Astrocyte of the cerebellum (primary cell): ENCODE measurements around the gene GJE1.
A peak's percentile ranks its signal among the peaks of the same experiment; 100 is the strongest.
"Not testable (repeated sequence)": the region's sequence is repeated elsewhere in the genome, so short reads cannot be mapped to it uniquely, and the experiment has no call there.

Source experiments
- DNase-seq: peaks from one replicate; pipeline ENCODE4 v3.0.0-alpha.2; 2011; ENCODE audit warnings: low read depth
- H3K4me3 ChIP-seq: 2 replicates; pipeline ENCODE4 v1.5.1; 2011; ENCODE audit warnings: mild to moderate bottlenecking, low read depth, low read length, moderate library complexity
- in situ Hi-C: cut with HindIII; loops from 2 replicates; pipeline ENCODE4 v1.10.0; 2017; ENCODE audit warnings: low sequenced_read_pairs
- TF ChIP-seq, protein P1 (sequence below): IDR thresholded peaks from 2 replicates; pipeline ENCODE4 v1.5.1; 2012; ENCODE audit warnings: low read length, low read depth, moderate library complexity, mild to moderate bottlenecking; ENCODE audit errors: missing control alignments

The GJE1 gene, protein sequence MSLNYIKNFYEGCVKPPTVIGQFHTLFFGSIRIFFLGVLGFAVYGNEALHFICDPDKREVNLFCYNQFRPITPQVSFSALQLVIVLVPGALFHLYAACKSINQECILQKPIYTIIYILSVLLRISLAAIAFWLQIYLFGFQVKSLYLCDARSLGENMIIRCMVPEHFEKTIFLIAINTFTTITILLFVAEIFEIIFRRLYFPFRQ

DNA sequence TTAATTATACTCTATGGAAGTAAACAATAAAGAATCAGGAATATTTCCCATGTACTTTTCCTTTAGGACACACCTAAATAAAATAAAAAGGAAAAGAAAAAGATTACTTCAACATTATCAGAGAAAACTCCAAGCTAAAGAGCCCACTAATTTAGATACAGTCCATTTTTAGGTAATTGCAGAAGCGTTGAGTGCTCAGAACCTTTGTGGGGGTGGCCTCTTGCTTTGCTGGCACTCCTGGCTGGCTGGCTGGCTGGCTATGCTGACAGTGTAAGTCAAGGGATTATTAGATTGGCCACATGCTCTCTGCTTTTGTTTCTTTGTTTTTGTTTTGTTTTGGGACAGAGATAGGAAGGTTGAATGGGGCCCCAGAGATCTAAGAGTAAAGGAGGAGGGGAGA is at the start of gene GJE1:
Gene GJE1, plus strand, starts transcription at position 301 of the 400 bp plus-strand sequence. CDS start 234 bp downstream, outside the sequence.
- DNase-seq: no peak
- in situ Hi-C loops: no loop called here
- TF ChIP-seq, protein P1, sequence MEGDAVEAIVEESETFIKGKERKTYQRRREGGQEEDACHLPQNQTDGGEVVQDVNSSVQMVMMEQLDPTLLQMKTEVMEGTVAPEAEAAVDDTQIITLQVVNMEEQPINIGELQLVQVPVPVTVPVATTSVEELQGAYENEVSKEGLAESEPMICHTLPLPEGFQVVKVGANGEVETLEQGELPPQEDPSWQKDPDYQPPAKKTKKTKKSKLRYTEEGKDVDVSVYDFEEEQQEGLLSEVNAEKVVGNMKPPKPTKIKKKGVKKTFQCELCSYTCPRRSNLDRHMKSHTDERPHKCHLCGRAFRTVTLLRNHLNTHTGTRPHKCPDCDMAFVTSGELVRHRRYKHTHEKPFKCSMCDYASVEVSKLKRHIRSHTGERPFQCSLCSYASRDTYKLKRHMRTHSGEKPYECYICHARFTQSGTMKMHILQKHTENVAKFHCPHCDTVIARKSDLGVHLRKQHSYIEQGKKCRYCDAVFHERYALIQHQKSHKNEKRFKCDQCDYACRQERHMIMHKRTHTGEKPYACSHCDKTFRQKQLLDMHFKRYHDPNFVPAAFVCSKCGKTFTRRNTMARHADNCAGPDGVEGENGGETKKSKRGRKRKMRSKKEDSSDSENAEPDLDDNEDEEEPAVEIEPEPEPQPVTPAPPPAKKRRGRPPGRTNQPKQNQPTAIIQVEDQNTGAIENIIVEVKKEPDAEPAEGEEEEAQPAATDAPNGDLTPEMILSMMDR: no peak
- H3K4me3 ChIP-seq: no peak within 1 kb of the TSS

DNA sequence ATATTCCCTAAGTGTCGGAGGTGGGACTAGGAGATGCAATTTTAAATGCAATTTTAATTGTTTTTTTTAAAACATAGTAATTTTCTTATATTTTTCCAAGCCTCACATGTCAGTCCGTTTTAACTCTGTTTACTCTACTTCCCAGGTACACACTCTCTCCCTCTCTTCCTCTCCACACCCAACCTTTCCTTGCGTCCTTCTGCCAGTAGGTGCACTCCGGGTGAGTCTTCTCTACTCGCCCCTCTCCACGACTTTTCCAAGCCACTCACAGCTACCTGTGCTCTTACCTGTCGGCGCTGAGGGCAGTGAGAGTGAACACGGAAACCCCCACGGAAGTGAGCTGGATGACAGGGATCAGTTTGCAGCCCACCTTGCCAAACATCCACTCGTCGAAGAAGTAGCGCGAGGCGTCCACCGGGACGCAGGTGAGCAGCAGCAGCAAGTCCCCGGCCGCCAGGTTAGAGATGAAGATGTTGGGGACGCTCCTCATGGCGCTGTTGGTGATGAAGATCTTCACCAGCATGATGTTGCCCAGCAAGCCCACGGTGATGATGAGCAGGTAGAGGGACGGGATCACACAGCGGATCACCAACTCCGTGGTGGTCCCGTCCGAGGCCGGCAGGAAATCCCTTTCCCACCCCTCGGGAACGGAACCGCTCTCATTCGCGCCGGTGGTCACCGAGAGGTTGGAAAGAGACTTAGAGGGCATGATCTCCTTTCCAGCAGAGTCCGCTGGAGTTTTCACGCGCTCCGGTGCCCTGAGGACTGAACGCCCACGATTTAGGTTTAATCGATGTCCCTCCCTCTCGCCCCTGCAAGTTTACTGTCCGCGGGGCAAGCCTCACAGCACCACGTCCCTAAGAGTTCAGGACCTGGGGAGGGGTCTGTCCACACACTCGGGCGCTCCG is 44.5 kb upstream of the GJE1 start:
- no peak for DNase-seq
- H3K4me3 ChIP-seq: no peak overlapping the region
- in situ Hi-C loops: no loop called here
- TF ChIP-seq, protein P1: no peak

DNA sequence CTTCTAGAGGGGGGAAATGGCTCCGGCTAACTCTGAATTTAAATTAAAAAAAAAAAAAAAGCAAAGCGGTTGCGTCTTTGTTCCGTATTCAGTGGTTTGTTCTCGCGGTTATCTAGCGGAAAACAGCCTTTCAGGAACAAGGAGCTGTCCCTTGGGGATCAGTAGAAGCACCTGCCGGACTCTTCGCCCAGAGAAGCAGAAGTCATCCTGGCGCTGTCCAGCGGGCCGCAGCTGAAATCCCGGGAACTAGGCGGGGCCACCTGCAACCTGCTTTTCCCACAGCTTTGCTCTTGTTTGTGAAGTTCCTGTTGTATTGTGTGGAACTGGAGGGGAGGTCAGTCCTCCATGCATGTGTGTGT is 43.9 kb upstream of the GJE1 start:
- TF ChIP-seq, protein P1: no peak
- in situ Hi-C loops: no loop called here
- H3K4me3 ChIP-seq: no peak overlapping the region
- peak; percentile 42 for DNase-seq

DNA sequence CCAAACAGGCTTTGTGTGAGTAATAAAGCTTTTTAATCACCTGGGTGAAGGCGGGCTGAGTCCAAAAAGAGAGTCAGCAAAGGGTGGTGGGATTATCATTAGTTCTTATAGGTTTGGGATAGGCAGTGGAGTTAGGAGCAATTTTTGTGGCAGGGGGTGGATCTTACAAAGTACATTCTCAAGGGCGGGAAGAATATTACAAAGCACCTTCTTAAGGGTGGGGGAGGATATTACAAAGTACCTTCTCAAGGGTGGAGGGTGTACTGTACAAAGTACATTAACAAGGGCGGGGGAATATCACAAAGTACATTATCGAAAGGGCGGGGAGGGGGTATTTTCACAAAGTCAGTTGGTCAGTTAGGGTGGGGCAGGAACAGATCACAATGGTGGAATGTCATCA is 27.9 kb upstream of the GJE1 start:
- H3K4me3 ChIP-seq, DNase-seq: not testable (repeated sequence)
- in situ Hi-C loops: loop anchor here (25.0 kb wide), 1 partner anchor 418 kb away; no protein-coding TSS in a partner anchor

DNA sequence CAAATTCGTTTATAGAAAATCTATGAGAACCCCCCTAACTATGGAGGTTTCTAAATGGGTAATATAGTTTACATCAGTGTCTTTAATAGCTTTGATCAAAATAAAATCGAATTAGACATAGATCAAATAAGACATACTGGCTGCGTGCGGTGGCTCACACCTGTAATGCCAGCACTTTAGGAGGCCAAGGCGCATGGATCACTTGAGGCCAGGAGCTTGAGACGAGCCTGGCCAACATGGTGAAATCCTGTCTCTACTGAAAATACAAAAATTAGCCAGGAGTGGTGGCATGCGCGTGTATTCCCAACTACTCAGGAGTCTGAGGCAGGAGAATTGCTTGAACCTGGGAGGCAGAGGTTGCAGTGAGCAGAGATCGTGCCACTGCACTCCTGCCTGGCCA is 21.9 kb upstream of the GJE1 start:
- H3K4me3 ChIP-seq, DNase-seq: not testable (repeated sequence)
- in situ Hi-C loops: loop anchor here (25.0 kb wide), 1 partner anchor 424 kb away; no protein-coding TSS in a partner anchor

DNA sequence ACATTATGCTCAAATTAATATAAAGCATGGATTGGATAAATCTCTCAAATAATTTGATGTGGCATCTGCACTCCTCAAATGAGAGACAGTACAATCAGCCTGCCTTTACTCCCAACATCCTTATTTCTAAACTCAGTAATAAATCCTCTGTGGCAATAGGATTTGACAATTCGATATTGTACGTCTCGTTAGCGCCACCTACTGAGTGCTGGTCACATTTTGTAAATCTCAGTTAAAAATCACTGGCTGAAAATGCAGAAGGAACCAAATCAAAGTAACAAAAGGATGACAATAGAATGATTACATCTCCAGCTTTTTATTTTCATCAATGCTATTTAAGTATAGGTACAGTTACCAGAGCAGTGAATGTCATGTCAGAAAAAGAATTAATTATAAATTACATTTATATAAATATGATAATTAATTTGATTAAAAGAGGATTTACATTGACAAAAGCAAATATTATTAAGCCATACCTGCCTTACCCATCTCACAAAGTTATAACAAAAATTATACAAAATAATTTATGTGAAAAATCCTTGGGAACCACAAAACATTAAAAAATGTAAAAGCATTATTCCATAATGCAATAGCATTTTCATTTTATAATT is 20.2 kb upstream of the GJE1 start:
- no peak overlapping the region for H3K4me3 ChIP-seq
- in situ Hi-C loops: loop anchor here (25.0 kb wide), 1 partner anchor 425 kb away; no protein-coding TSS in a partner anchor
- TF ChIP-seq, protein P1: peak; percentile 65
- DNase-seq: peak; percentile 77

DNA sequence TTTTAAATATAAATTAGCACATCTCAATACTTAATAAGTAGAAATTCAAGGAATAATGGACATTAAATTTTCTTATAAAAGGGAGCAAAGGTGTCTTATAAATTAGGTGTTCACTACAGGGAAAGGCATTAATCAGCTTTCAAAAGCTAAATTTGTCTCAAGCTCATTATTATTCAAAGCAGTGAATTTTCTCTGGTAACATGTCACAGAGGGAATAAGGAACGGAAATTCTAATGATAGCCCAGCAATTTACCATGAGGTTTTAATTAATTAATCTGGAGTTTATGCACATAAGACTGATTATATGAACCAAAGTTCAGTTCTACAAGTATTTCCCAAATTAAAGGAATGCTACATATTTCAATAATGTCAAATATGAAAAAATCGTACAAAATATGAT is 15.4 kb upstream of the GJE1 start:
- in situ Hi-C loops: loop anchor here (25.0 kb wide), 1 partner anchor 430 kb away; no protein-coding TSS in a partner anchor
- H3K4me3 ChIP-seq: no peak overlapping the region
- no peak for DNase-seq
- TF ChIP-seq, protein P1: no peak
